NCI-H146 treated with DMSO at 0.1 percent for 48 hours (cell line): ENCODE data around the gene VAMP5.

Source experiments
- DNase-seq: peaks from one replicate; lab custom pipeline; 2025; ENCODE audit not compliant: unreplicated experiment; lab: John Stamatoyannopoulos, UW

Gene VAMP5

GRCh38 chr2:85628658-85629057 is 44.4 kb downstream of the VAMP5 start:
- no peak for DNase-seq

GRCh38 chr2:85631316-85631715 is 47.1 kb downstream of the VAMP5 start:
- no peak for DNase-seq

- no peak for DNase-seq
Observed at GRCh38 chr2:85635011-85635410, 50.8 kb downstream of the VAMP5 start.

- DNase-seq: no peak
Observed at GRCh38 chr2:85635636-85636035, 51.4 kb downstream of the VAMP5 start.

GRCh38 chr2:85642725-85643124 is 58.5 kb downstream of the VAMP5 start:
- no peak for DNase-seq
